Neutrophil (primary cell): ENCODE measurements around the gene GSAP.

Experiments used
- H3K27ac ChIP-seq: fragments of 200-600 bp; sonication (generic); 2 replicates; pipeline ENCODE4 v1.5.1; 2016; ENCODE audit warnings: mild to moderate bottlenecking, moderate library complexity
- H3K27me3 ChIP-seq: fragments of 200-600 bp; sonication (generic); 2 replicates; pipeline ENCODE4 v1.6.0; 2016; ENCODE audit warnings: mild to moderate bottlenecking
- H3K36me3 ChIP-seq: fragments of 200-600 bp; sonication (generic); 2 replicates; pipeline ENCODE4 v1.5.1; 2017
- H3K4me1 ChIP-seq, 2 experiments: fragments of 200-600 bp in 1 of 2; sonication (generic) in 1 of 2; 1 replicate in 1 of 2; 2 replicates in 1 of 2; pipeline versions ENCODE4 v1.5.1 to v1.6.1; 2013 to 2016; ENCODE audit warnings: low read depth in 1 of 2, low read length in 1 of 2, mild to moderate bottlenecking in 1 of 2, moderate library complexity in 1 of 2; ENCODE audit not compliant: control insufficient read depth in 1 of 2, insufficient read depth in 1 of 2
- H3K4me3 ChIP-seq, 2 experiments: fragments of 200-600 bp in 1 of 2; sonication (generic) in 1 of 2; 1 replicate in 1 of 2; 2 replicates in 1 of 2; pipeline ENCODE4 v1.5.1; 2013 to 2016; ENCODE audit warnings: low read depth in 1 of 2, low read length in 1 of 2, mild to moderate bottlenecking in 1 of 2, moderate library complexity in 1 of 2
- H3K9me3 ChIP-seq: fragments of 200-600 bp; sonication (generic); 2 replicates; pipeline ENCODE4 v1.5.1; 2016
- CTCF ChIP-seq: fragments of 200-600 bp; sonication (generic); IDR thresholded peaks from 2 replicates; pipeline ENCODE4 v1.5.1; 2016; ENCODE audit warnings: antibody characterized with exemption

The GSAP gene

DNA sequence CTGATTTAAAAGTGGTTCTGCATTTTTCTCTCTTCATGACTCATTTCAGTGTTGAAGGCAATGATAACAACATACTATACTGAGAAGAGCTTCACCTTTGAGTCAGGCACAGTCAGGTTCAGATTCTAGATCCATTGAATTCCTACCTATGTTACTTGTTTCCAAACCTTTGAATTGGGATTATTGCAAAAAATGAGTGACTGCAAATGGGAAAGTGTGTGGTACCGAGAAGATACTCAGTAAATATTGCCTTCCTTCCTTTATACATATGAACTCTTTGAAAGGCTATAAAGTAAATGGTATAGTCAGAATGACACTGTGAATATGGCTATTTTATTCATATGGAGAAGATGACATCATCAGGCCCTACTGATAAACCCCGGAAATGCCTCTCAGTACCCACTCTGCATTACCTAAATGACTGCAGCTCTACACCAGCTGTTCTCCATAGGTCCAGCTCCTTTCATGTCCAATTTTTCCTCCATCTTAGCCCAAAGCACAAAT is 149.8 kb downstream of the GSAP start:
- Histone ChIP-seq H3K36me3 (no peaks in the 10 kb centered on the region), H3K27ac (no peak overlapping the region), H3K4me3 (no peak overlapping the region), H3K4me1 (no peaks in the 10 kb centered on the region), H3K27me3 (no peaks in the 10 kb centered on the region), H3K9me3 (no peaks in the 10 kb centered on the region)
- no peak for TF ChIP-seq CTCF

- H3K36me3 ChIP-seq, result no peaks in the 10 kb centered on the region
- H3K4me1 ChIP-seq, result no peaks in the 10 kb centered on the region
- H3K9me3 ChIP-seq, result no peaks in the 10 kb centered on the region
- no peaks in the 10 kb centered on the region for H3K27me3 ChIP-seq
- H3K27ac ChIP-seq, result no peak overlapping the region
- H3K4me3 ChIP-seq, result no peak overlapping the region
- TF ChIP-seq CTCF, result no peak
Measured at GRCh38 chr7:77265666-77266065, 150.5 kb downstream of the GSAP start.

- Histone ChIP-seq H3K4me1 (no peaks in the 10 kb centered on the region), H3K9me3 (no peaks in the 10 kb centered on the region), H3K36me3 (no peaks in the 10 kb centered on the region), H3K27me3 (no peaks in the 10 kb centered on the region), H3K4me3 (no peak overlapping the region), H3K27ac (no peak overlapping the region)
- TF ChIP-seq CTCF, result no peak
Measured at GRCh38 chr7:77262316-77262715, 153.8 kb downstream of the GSAP start.
